ENCODE results near the gene GRM7. TPM values are rescaled to one million over a fixed set of nuclear protein-coding genes. Genes with fewer than 3 reads are reported as not detected.

Gene GRM7
- total RNA-seq, 1 experiment from 2014 or later, result not detected

GRCh38 chr3:7744850-7745249, 883.9 kb downstream of the GRM7 start:
- no peaks in the 10 kb centered on the region for H3K27me3 ChIP-seq (replicated peaks)
- H3K4me3 ChIP-seq, result no peak overlapping the region
- H3K27ac ChIP-seq, result no peak overlapping the region
- DNase-seq (ENCODE audit: low read depth in 1 of 2, low spot score in 2 of 2), result no peak
- no peaks in the 10 kb centered on the region for H3K4me1 ChIP-seq (replicated peaks)
- no peaks in the 10 kb centered on the region for H3K9me3 ChIP-seq (replicated peaks)
- H3K36me3 ChIP-seq, result no peaks in the 10 kb centered on the region

GRCh38 chr3:7745711-7746110, 884.8 kb downstream of the GRM7 start:
- Histone ChIP-seq H3K4me1 (replicated peaks) (0 out of 2 replicates have a peak, but pooled peaks cover 2% of the 10 kb centered on the region), H3K9me3 (replicated peaks) (no peaks in the 10 kb centered on the region), H3K27me3 (replicated peaks) (no peaks in the 10 kb centered on the region), H3K4me3 (no peak overlapping the region), H3K27ac (no peak overlapping the region), H3K36me3 (no peaks in the 10 kb centered on the region)
- DNase-seq (ENCODE audit: low read depth in 1 of 2, low spot score in 2 of 2), result no peak

- Histone ChIP-seq H3K27ac (no peak overlapping the region), H3K4me3 (no peak overlapping the region), H3K9me3 (replicated peaks) (no peaks in the 10 kb centered on the region), H3K36me3 (no peaks in the 10 kb centered on the region), H3K4me1 (replicated peaks) (0 out of 2 replicates have a peak, but pooled peaks cover 2% of the 10 kb centered on the region), H3K27me3 (replicated peaks) (no peaks in the 10 kb centered on the region)
- DNase-seq (ENCODE audit: low read depth in 1 of 2, low spot score in 2 of 2), result peak in 1 of 2 experiments; percentile 2
Observed at GRCh38 chr3:7749931-7750695, 889.2 kb downstream of the GRM7 start.

GRCh38 chr3:7752005-7752404, 891.1 kb downstream of the GRM7 start:
- H3K36me3 ChIP-seq, result no peaks in the 10 kb centered on the region
- DNase-seq (ENCODE audit: low read depth in 1 of 2, low spot score in 2 of 2), result no peak
- no peaks in the 10 kb centered on the region for H3K9me3 ChIP-seq (replicated peaks)
- H3K27ac ChIP-seq, result no peak overlapping the region
- no peak overlapping the region for H3K4me3 ChIP-seq
- 0 out of 2 replicates have a peak, but pooled peaks cover 2% of the 10 kb centered on the region for H3K4me1 ChIP-seq (replicated peaks)
- no peaks in the 10 kb centered on the region for H3K27me3 ChIP-seq (replicated peaks)

GRCh38 chr3:7754653-7755441, 893.9 kb downstream of the GRM7 start:
- H3K36me3 ChIP-seq, result no peaks in the 10 kb centered on the region
- no peak overlapping the region for H3K27ac ChIP-seq
- no peaks in the 10 kb centered on the region for H3K9me3 ChIP-seq (replicated peaks)
- 0 out of 2 replicates have a peak, but pooled peaks cover 2% of the 10 kb centered on the region for H3K4me1 ChIP-seq (replicated peaks)
- DNase-seq (ENCODE audit: low read depth in 1 of 2, low spot score in 2 of 2), result no peak
- no peak overlapping the region for H3K4me3 ChIP-seq
- no peaks in the 10 kb centered on the region for H3K27me3 ChIP-seq (replicated peaks)

- no peak for DNase-seq (ENCODE audit: low read depth in 1 of 2, low spot score in 2 of 2)
- Histone ChIP-seq H3K27ac (no peak overlapping the region), H3K36me3 (no peaks in the 10 kb centered on the region), H3K9me3 (replicated peaks) (no peaks in the 10 kb centered on the region), H3K4me3 (no peak overlapping the region), H3K27me3 (replicated peaks) (no peaks in the 10 kb centered on the region), H3K4me1 (replicated peaks) (no peaks in the 10 kb centered on the region)
Observed at GRCh38 chr3:7759630-7760029, 898.7 kb downstream of the GRM7 start.

- H3K4me1 ChIP-seq (replicated peaks), result no peaks in the 10 kb centered on the region
- no peak overlapping the region for H3K4me3 ChIP-seq
- no peak overlapping the region for H3K27ac ChIP-seq
- H3K27me3 ChIP-seq (replicated peaks), result no peaks in the 10 kb centered on the region
- DNase-seq (ENCODE audit: low read depth in 1 of 2, low spot score in 2 of 2), result no peak
- no peaks in the 10 kb centered on the region for H3K36me3 ChIP-seq
- H3K9me3 ChIP-seq (replicated peaks), result no peaks in the 10 kb centered on the region
Observed at GRCh38 chr3:7760718-7761117, 899.8 kb downstream of the GRM7 start.

GRCh38 chr3:7764115-7764514, 903.2 kb downstream of the GRM7 start:
- Histone ChIP-seq H3K4me3 (no peak overlapping the region), H3K4me1 (replicated peaks) (no peaks in the 10 kb centered on the region), H3K9me3 (replicated peaks) (no peaks in the 10 kb centered on the region), H3K36me3 (no peaks in the 10 kb centered on the region), H3K27me3 (replicated peaks) (no peaks in the 10 kb centered on the region), H3K27ac (no peak overlapping the region)
- DNase-seq (ENCODE audit: low read depth in 1 of 2, low spot score in 2 of 2), result no peak

- no peaks in the 10 kb centered on the region for H3K9me3 ChIP-seq (replicated peaks)
- H3K27me3 ChIP-seq (replicated peaks), result no peaks in the 10 kb centered on the region
- H3K27ac ChIP-seq, result no peak overlapping the region
- DNase-seq (ENCODE audit: low read depth in 1 of 2, low spot score in 2 of 2), result no peak
- no peaks in the 10 kb centered on the region for H3K36me3 ChIP-seq
- no peak overlapping the region for H3K4me3 ChIP-seq
- H3K4me1 ChIP-seq (replicated peaks), result no peaks in the 10 kb centered on the region
Observed at GRCh38 chr3:7766530-7766929, 905.6 kb downstream of the GRM7 start.

- H3K27ac ChIP-seq, result no peak overlapping the region
- no peak for DNase-seq (ENCODE audit: low read depth in 1 of 2, low spot score in 2 of 2)
Observed at GRCh38 chr3:7779331-7779730, 918.4 kb downstream of the GRM7 start.

GRCh38 chr3:7781395-7781794, 920.5 kb downstream of the GRM7 start:
- Histone ChIP-seq H3K4me3 (no peak overlapping the region), H3K9me3 (replicated peaks) (no peaks in the 10 kb centered on the region), H3K27ac (no peak overlapping the region), H3K27me3 (replicated peaks) (no peaks in the 10 kb centered on the region), H3K4me1 (replicated peaks) (no peaks in the 10 kb centered on the region), H3K36me3 (no peaks in the 10 kb centered on the region)
- DNase-seq (ENCODE audit: low read depth in 1 of 2, low spot score in 2 of 2), result no peak

More at GRCh38 chr3:7779331-7779730, 918.4 kb downstream of the GRM7 start:
- no peaks in the 10 kb centered on the region for H3K9me3 ChIP-seq (replicated peaks)
- H3K4me3 ChIP-seq, result no peak overlapping the region
- H3K27me3 ChIP-seq (replicated peaks), result no peaks in the 10 kb centered on the region
- H3K36me3 ChIP-seq, result no peaks in the 10 kb centered on the region
- no peaks in the 10 kb centered on the region for H3K4me1 ChIP-seq (replicated peaks)

- Histone ChIP-seq H3K9me3 (replicated peaks) (no peaks in the 10 kb centered on the region), H3K27ac (no peak overlapping the region), H3K36me3 (no peaks in the 10 kb centered on the region), H3K4me1 (replicated peaks) (no peaks in the 10 kb centered on the region), H3K4me3 (no peak overlapping the region), H3K27me3 (replicated peaks) (no peaks in the 10 kb centered on the region)
- DNase-seq (ENCODE audit: low read depth in 1 of 2, low spot score in 2 of 2), result no peak
Observed at GRCh38 chr3:7787871-7788828, 927.2 kb downstream of the GRM7 start.

- Histone ChIP-seq H3K9me3 (replicated peaks) (no peaks in the 10 kb centered on the region), H3K4me1 (replicated peaks) (no peaks in the 10 kb centered on the region), H3K27ac (no peak overlapping the region), H3K27me3 (replicated peaks) (no peaks in the 10 kb centered on the region), H3K36me3 (no peaks in the 10 kb centered on the region), H3K4me3 (no peak overlapping the region)
- no peak for DNase-seq (ENCODE audit: low read depth in 1 of 2, low spot score in 2 of 2)
Observed at GRCh38 chr3:7788881-7789280, 928.0 kb downstream of the GRM7 start.

Data from SJSA1 (cell line).